ENCODE results near the gene CCDC106.
A peak's percentile ranks its signal among the peaks of the same experiment; 100 is the strongest.

The CCDC106 gene

DNA sequence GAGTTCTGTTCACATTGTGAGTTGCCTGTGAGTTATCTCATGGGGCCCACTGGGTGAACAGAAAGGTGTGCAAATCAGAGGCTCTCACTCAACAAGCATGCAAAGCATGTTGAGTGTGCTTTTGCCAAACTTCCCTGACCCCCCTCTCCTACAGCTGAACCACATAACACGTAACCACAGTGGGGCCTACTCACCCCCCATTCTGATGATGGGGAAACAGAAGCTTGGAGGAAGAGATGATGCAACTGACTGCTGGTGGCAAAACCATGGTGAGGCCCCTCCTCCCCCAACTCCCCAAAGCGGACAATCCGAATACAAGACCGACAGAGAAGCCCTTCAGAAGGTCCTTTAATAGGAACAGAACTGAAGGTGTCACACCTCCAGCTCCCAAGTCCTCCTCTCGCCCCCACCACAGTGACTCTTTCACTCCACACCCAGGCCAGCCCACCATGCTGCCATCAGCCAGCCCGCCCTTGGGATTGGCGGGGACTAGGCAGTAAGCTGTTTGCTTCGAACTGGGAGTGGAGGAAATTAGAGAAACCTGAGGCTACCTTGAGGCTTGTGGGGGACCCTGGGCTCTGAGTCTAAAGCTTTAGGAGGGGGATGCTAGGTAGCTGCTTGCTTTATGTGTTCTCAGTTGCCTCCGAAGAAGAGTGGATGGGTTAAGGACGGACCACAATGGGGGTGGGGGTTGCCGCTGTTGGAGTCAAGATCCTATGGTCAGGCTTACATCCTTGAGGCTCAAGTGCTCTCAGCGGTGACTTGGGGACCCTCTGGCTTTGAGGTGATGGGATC is 27.4 kb upstream of the CCDC106 start:
- H3K4me3 ChIP-seq (replicated peaks; ENCODE audit: low read depth, low read length), result no peak overlapping the region
- TF ChIP-seq, protein P1, sequence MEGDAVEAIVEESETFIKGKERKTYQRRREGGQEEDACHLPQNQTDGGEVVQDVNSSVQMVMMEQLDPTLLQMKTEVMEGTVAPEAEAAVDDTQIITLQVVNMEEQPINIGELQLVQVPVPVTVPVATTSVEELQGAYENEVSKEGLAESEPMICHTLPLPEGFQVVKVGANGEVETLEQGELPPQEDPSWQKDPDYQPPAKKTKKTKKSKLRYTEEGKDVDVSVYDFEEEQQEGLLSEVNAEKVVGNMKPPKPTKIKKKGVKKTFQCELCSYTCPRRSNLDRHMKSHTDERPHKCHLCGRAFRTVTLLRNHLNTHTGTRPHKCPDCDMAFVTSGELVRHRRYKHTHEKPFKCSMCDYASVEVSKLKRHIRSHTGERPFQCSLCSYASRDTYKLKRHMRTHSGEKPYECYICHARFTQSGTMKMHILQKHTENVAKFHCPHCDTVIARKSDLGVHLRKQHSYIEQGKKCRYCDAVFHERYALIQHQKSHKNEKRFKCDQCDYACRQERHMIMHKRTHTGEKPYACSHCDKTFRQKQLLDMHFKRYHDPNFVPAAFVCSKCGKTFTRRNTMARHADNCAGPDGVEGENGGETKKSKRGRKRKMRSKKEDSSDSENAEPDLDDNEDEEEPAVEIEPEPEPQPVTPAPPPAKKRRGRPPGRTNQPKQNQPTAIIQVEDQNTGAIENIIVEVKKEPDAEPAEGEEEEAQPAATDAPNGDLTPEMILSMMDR (IDR thresholded peaks at IDR 0.05; ENCODE audit: low read depth, low read length, missing control alignments), result no peak
- DNase-seq (ENCODE audit: extremely low read depth, low read depth), result no peak

DNA sequence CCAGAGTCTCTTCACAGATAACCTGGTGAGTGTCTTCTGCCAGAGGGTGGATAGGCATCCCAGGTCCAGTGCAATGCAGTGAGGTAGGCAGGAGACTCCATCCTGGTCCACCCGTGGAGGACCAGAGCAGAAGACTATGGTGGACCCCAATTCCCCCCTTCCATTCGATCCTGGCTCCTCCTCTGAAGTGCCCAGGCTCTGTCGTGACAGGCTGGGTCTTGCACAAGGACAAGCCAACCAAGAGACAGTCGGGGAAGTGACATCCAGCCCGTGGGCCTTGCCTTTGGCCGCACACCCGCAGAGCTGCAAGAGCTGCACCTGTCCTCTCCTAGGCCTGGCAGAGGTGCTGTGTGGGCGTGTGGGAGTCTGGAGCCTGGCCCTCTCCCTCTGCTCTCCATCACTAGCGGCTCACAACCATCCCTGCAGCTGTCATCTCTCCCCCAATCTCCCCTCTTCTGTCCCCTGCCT is 26.8 kb upstream of the CCDC106 start:
- TF ChIP-seq, protein P1 (IDR thresholded peaks at IDR 0.05; ENCODE audit: low read depth, low read length, missing control alignments), result no peak
- no peak for DNase-seq (ENCODE audit: extremely low read depth, low read depth)
- H3K4me3 ChIP-seq (replicated peaks; ENCODE audit: low read depth, low read length), result no peak overlapping the region

DNA sequence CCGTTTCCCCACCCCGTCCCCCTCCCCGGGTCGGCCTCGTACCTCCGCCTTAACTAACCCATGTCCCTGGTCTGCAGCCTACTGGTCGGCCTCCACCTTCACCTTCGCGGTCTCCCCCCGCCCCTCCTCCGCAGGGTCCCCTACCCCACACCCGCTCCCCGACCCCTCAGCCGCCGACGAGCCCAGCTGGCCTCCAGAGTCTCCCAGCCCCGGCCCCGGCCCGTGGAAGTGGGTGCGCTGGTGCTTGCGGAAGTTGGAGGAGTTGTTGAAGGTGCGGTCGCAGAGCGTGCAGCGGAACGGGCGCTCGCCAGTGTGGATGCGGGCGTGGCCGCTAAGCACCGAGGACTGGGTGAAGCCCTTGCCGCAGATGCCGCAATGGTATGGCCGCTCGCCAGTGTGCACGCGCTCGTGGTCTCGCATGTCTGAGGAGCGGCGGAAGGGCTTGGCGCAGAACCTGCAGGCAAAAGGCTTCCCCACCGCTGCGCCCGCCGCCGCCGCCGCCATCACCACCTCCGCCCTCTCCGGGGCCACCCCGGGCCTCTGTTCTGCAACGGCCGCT is 26.3 kb upstream of the CCDC106 start:
- TF ChIP-seq, protein P1 (IDR thresholded peaks at IDR 0.05; ENCODE audit: low read depth, low read length, missing control alignments), result no peak
- H3K4me3 ChIP-seq (replicated peaks; ENCODE audit: low read depth, low read length), result no peak overlapping the region
- no peak for DNase-seq (ENCODE audit: extremely low read depth, low read depth)

DNA sequence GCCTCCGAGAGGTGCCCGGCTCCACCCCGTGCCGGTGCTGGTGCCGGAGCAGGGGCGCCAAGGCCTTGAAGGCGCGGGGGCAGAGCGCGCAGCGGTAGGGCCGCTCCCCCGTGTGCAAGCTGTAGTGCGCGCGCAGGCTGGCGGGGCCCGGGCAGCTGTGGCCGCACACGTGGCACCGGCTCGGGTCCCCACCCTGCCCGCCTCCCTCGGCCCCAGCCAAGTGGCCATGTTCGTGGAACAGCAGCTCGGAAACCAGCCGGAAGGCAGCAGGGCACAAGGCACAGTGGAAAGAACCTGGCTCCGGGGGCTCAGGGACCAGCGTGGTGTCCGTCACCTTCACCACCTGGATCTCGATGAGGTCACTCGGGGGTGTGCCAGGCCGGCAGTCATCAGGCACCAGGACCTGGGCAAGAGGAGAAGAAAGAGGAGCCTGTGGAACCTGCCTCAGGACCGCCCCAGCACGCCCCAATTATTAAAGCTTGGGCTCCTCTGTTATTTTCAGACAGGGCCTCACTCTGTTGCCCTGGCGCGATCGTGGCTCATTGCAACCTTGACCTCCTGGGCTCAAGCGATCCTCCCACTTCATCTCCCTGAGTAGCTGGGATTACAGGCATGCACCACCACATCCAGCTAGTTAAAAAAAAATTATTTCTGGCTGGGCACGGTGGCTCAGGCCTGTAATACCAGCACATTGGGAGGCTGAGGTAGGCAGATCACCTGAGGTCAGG is 25.6 kb upstream of the CCDC106 start:
- TF ChIP-seq, protein P1 (IDR thresholded peaks at IDR 0.05; ENCODE audit: low read depth, low read length, missing control alignments), result no peak
- no peak for DNase-seq (ENCODE audit: extremely low read depth, low read depth)
- no peak overlapping the region for H3K4me3 ChIP-seq (replicated peaks; ENCODE audit: low read depth, low read length)

DNA sequence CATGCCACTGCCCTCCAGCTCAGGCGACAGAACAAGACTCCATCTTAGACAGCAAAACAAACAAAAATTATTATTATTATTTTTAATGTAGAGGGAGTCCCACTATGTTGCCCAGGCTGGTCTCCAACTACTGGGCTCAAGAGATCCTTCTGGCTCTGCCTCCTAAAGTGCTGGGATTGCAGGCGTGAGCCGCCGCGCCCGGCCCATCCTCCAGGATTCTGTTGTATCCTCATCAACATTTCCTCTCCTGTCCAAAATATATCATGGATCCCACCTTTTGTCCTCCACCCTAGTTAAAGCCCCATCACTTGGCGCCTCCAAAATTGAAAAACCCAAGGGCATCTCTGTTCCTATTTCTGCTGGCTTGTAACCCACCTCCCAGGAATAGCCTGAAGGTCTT is 24.9 kb upstream of the CCDC106 start:
- H3K4me3 ChIP-seq (replicated peaks; ENCODE audit: low read depth, low read length), result no peak overlapping the region
- TF ChIP-seq, protein P1 (IDR thresholded peaks at IDR 0.05; ENCODE audit: low read depth, low read length, missing control alignments), result no peak
- DNase-seq (ENCODE audit: extremely low read depth, low read depth), result no peak

DNA sequence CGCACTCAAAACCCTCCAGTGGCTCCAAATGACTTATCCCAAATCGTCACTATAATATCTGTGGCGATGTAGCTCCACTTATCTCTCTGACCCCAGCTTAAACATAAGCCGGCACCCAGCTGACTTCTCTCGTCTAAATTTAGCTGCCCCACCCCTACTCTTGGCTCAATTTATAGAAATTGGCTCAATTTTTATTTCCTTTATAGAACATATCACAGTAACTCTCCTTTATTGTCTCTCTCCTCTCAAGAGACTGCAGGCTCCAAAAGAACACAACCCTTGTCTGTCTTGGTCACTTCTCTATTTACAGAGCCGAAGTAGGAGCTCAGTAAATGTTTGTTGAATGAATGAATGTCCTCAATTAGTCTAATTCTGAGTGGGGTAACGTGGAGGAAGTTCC is 24.5 kb upstream of the CCDC106 start:
- DNase-seq (ENCODE audit: extremely low read depth, low read depth), result no peak
- TF ChIP-seq, protein P1 (IDR thresholded peaks at IDR 0.05; ENCODE audit: low read depth, low read length, missing control alignments), result no peak
- peak overlapping the region; percentile 49; the same call in 1 of the 2 replicates for H3K4me3 ChIP-seq (replicated peaks; ENCODE audit: low read depth, low read length)

All from HFF-Myc (cell line).